A673 (cell line): ENCODE data around the gene STAMBPL1.

Experiments
- CTCF ChIP-seq: fragments of 300-800, 200-600 bp; sonication (generic); conservative IDR thresholded peaks from 2 replicates; pipeline ENCODE4 v1.5.1; 2017; ENCODE audit warnings: low read depth, mild to moderate bottlenecking, antibody characterized with exemption, low read length, moderate library complexity, mixed read lengths
- EZH2 ChIP-seq: fragments of 200-600 bp; sonication (generic); IDR thresholded peaks from 2 replicates; pipeline ENCODE4 v1.6.1; 2017; ENCODE audit warnings: borderline replicate concordance, low read depth, mild to moderate bottlenecking, mixed read lengths, antibody characterized with exemption, low read length; ENCODE audit not compliant: poor library complexity, severe bottlenecking

GRCh38 chr10:88883448-88883809 is 3.4 kb downstream of the STAMBPL1 start:
- TF ChIP-seq EZH2 = no peak
- TF ChIP-seq CTCF = no peak
